ENCODE data around the gene AKNAD1. TPM values are rescaled to one million over a fixed set of nuclear protein-coding genes. Genes with fewer than 3 reads are reported as not detected.

The AKNAD1 gene
- total and polyA plus RNA-seq, 11 donors: 0.14 to 0.59 TPM; not detected in 9

DNA sequence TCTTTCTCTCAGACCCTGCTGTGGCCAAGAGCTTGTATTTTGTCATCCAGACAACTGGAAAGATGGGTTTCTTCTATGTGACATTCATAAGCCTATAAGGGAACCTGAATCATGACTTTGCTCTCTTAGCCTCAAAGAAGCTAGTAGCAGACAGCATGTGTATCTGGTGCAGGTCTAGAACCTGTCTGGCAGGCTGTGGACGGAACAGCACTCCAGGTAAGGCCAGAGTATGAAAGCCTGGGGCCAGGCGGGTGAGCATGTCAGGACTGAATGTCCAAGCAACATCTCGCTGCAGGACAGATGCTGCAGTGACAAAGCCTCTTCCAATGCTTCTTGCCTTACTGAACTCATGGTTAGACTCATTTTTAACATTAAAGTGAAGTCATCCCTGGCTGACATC, 32.8 kb downstream of the AKNAD1 start:
- no peak for DNase-seq
- intact Hi-C loops (cut with DNase I): loop anchor here in 1 of 10 donors (10.0 kb wide), 1 partner anchor 291 kb away; the partner anchor contains the start of gene ELAPOR1

DNA sequence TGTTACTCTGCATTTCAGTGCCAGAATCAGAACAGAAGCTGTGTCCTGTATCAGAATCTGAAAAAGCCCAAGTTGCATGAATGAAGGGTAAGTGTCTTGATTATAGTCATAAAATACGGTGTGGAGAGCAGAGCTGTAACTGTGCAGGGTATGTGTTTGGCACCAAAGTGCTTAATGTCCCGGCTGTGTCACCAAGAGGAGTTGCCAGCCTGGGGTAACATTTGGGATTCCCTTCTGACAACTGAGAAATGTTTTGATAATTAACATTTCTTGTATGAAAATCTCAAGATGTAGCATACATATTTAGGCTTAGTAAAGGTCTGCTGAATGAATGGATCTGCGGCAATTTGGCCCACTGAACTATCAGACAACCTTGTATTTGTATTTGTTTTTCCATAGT, 33.3 kb downstream of the AKNAD1 start:
- ATAC-seq (no peak), DNase-seq (no peak)
- intact Hi-C loops (cut with DNase I): loop anchor here in 1 of 10 donors (10.0 kb wide), 1 partner anchor 291 kb away; the partner anchor contains the start of gene ELAPOR1
- Histone ChIP-seq H3K4me3 (no peak overlapping the region), H3K4me1 (peaks cover 0 to 9% (median 6%) of the 10 kb centered on the region in 12 donors), H3K27me3 (no peaks in the 10 kb centered on the region), H3K36me3 (no peaks in the 10 kb centered on the region), H3K27ac (no peak overlapping the region), H3K9me3 (peaks cover 0 to 7% (median 0%) of the 10 kb centered on the region in 12 donors)
- 75 to 93% (median 82%) methylated on average over 3 of the region's 3 CpGs for WGBS, 4 donors
- TF ChIP-seq, protein P1, sequence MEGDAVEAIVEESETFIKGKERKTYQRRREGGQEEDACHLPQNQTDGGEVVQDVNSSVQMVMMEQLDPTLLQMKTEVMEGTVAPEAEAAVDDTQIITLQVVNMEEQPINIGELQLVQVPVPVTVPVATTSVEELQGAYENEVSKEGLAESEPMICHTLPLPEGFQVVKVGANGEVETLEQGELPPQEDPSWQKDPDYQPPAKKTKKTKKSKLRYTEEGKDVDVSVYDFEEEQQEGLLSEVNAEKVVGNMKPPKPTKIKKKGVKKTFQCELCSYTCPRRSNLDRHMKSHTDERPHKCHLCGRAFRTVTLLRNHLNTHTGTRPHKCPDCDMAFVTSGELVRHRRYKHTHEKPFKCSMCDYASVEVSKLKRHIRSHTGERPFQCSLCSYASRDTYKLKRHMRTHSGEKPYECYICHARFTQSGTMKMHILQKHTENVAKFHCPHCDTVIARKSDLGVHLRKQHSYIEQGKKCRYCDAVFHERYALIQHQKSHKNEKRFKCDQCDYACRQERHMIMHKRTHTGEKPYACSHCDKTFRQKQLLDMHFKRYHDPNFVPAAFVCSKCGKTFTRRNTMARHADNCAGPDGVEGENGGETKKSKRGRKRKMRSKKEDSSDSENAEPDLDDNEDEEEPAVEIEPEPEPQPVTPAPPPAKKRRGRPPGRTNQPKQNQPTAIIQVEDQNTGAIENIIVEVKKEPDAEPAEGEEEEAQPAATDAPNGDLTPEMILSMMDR (IDR thresholded peaks at IDR 0.05): no peak
- TF ChIP-seq POLR2A (IDR thresholded peaks at IDR 0.05): no peak

More for the DNA sequence above, 32.8 kb downstream of the AKNAD1 start:
- Histone ChIP-seq H3K27me3 (no peaks in the 10 kb centered on the region), H3K9me3 (peaks cover 0 to 7% (median 0%) of the 10 kb centered on the region in 12 donors), H3K27ac (no peak overlapping the region), H3K4me3 (no peak overlapping the region), H3K36me3 (no peaks in the 10 kb centered on the region), H3K4me1 (peaks cover 0 to 12% (median 9%) of the 10 kb centered on the region in 12 donors)
- TF ChIP-seq POLR2A (IDR thresholded peaks at IDR 0.05): no peak
- TF ChIP-seq, protein P1 (IDR thresholded peaks at IDR 0.05): no peak
- WGBS, 4 donors: 94 to 97% (median 95%) methylated on average over 3 of the region's 3 CpGs
- no peak for ATAC-seq

DNA sequence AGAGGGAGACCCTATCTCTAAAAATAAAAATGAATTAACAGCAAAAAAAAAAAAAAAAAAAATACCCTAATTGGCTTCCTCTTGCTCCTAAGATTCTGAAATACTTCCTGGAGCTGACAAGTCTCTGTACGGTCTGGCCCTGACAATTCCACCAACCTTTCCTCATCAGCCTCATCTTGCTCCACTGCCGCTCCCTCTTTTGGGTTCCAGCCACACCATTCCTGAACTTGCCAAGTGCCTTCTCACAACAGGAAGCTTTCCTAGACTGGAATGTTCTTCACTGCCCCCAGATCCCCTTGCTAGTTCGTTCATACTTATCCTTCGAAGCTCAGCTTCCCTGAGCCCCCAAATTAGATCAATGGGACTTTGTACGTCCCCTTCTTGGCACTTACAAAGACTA, 37.0 kb downstream of the AKNAD1 start:
- DNase-seq (no peak), ATAC-seq (no peak)
- H3K36me3 ChIP-seq: no peaks in the 10 kb centered on the region
- no peak overlapping the region for H3K4me3 ChIP-seq
- peaks cover 0 to 3% (median 0%) of the 10 kb centered on the region in 12 donors for H3K9me3 ChIP-seq
- TF ChIP-seq, protein P1 (IDR thresholded peaks at IDR 0.05): no peak
- no peak for TF ChIP-seq POLR2A (IDR thresholded peaks at IDR 0.05)
- H3K27me3 ChIP-seq: no peaks in the 10 kb centered on the region
- H3K4me1 ChIP-seq: peaks cover 0 to 21% (median 11%) of the 10 kb centered on the region in 12 donors
- WGBS, 4 donors: 61 to 70% (median 66%) methylated on average over 5 of the region's 5 CpGs
- intact Hi-C loops (cut with DNase I): loop anchor here in 1 of 10 donors (10.0 kb wide), 1 partner anchor 295 kb away; the partner anchor contains the start of gene ELAPOR1
- H3K27ac ChIP-seq: no peak overlapping the region

DNA sequence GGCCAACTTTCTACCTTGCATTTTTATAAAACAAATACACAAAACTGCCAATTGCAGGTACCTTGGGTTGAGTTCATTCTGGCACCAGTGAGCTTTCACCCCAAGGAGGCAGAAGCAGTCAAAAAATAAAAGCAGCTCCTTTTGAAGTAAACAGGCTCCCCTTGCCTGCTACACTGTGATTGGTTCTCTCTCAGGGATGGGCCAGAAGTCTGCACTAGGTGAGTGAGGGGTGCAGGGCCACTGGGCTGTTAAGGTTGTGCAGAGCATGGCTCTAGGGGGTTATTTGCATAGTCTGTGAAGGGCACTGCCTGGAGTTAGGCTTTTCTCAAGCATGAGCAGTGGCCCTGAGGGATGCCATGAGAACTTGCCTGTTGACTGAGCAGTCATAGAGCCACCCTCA, 39.1 kb downstream of the AKNAD1 start:
- Histone ChIP-seq H3K36me3 (no peaks in the 10 kb centered on the region), H3K27ac (peak overlapping the region in 2 of 12 donors; percentile 72 to 83), H3K9me3 (no peaks in the 10 kb centered on the region), H3K4me1 (peaks cover 0 to 28% (median 11%) of the 10 kb centered on the region in 12 donors), H3K4me3 (no peak overlapping the region), H3K27me3 (no peaks in the 10 kb centered on the region)
- no peak for DNase-seq
- intact Hi-C loops (cut with DNase I): no loop called here
- no peak for TF ChIP-seq POLR2A (IDR thresholded peaks at IDR 0.05)
- TF ChIP-seq, protein P1 (IDR thresholded peaks at IDR 0.05): no peak
- ATAC-seq: peak in 1 of 4 donors; percentile 24
